Ovary (tissue), 9 donors: Measurements from ENCODE around the gene GATA3. TPM values are rescaled to one million over a fixed set of nuclear protein-coding genes. Genes with fewer than 3 reads are reported as not detected.

Source experiments
- DNase-seq, 5 donors: peaks; one replicate each; pipeline ENCODE4 v3.0.0-alpha.2; 2019 to 2020
- H3K27ac ChIP-seq, 2 donors: fragments of 200-600 bp; one replicate each; pipeline versions ENCODE4 v1.5.1 to v1.8.0; 2019 to 2022
- H3K27me3 ChIP-seq: fragments of 200-600 bp; one replicate; pipeline ENCODE4 v1.8.0; 2022
- H3K36me3 ChIP-seq: fragments of 200-600 bp; sonication (generic); one replicate; pipeline ENCODE4 v1.5.1; 2019
- H3K4me1 ChIP-seq: one replicate; pipeline ENCODE4 v1.8.1; 2013; ENCODE audit warnings: mild to moderate bottlenecking, moderate library complexity; ENCODE audit not compliant: insufficient read depth
- H3K4me3 ChIP-seq: fragments of 200-600 bp; sonication (generic); one replicate; pipeline ENCODE4 v1.5.1; 2017
- H3K9me3 ChIP-seq, 2 donors: fragments of 200-600 bp in 1 of 2; sonication (generic) in 1 of 2; one replicate each; pipeline versions ENCODE4 v1.5.1 to v1.8.1; 2013 to 2019; ENCODE audit warnings: mild to moderate bottlenecking in 1 of 2, moderate library complexity in 1 of 2
- CTCF ChIP-seq, 3 donors: fragments of 450-650 bp in 2 of 3; fragments of 200-600 bp in 1 of 3; IDR thresholded peaks; one replicate each; pipeline versions ENCODE4 v1.5.1 to v1.8.0; 2016 to 2022; ENCODE audit warnings: antibody characterized with exemption in 3 of 3, mild to moderate bottlenecking in 1 of 3
- EP300 ChIP-seq: sonication (generic); formaldehyde crosslinking; IDR thresholded peaks from one replicate; pipeline ENCODE4 v1.6.1; 2017; ENCODE audit warnings: antibody characterized with exemption
- POLR2A ChIP-seq: fragments of 450-650 bp; IDR thresholded peaks from one replicate; pipeline ENCODE4 v1.6.1; 2017; ENCODE audit warnings: antibody characterized with exemption, mild to moderate bottlenecking, moderate library complexity
- WGBS, 3 donors: extraction: QIAGEN DNeasy Blood & Tissue Kit in 1 of 3; methylation state at CpG; one replicate each; pipeline versions ENCODE4 v1.1.5 to v1.1.7; 2013 to 2017; 5-methylcytosine and 5-hydroxymethylcytosine counted together
- intact Hi-C, 4 donors: fragments of 100-400 bp; cut with DNase I; formaldehyde crosslinking; loops; one replicate each; pipeline versions ENCODE4 v1.11.0 to v1.15.1; 2022 to 2023
- polyA plus RNA-seq, 2 donors: library from polyadenylated mRNA; stranded (reverse); fragments of 200-250 nt in 1 of 2; fragments of 350-450 nt in 1 of 2; fragmentation: Illumina TruSeq in 1 of 2; extraction: RNeasy Lipid Tissue Mini Kit (QIAGEN cat#74804) in 1 of 2; gene quantifications; one replicate each; pipeline ENCODE4 v1.2.3, GENCODE V29; 2013 to 2014
- total RNA-seq, 7 donors: library from RNA; depleted of rRNA in 2 of 7; stranded (reverse); fragments of >200 nt in 2 of 7; fragmentation: NEBNext Ultra II Directional in 3 of 7; extraction: Animal tissue kit (Norgen Biotek cat#: 25700) in 3 of 7; gene quantifications; one replicate each; pipeline versions ENCODE4 v1.1.0 to v1.2.4, GENCODE V29; 2016 to 2023
- donor health status: DM: no; HTN: no; CAD: no; lungs with moderate emphysema.
- donor health status: DM: no; HTN: no; CAD: no.
- donor health status: Bipolar disorder and iron deficiency.
- donor health status: DM: yes; HTN: yes; CAD: no.
- donor health status: DM: no; HTN: no; CAD: no.
- donor health status: DM: yes; HTN: yes; CAD: no.

Gene GATA3
- total and polyA plus RNA-seq, 9 donors = 0.15 to 0.48 (median 0.38) TPM; not detected in 2

GRCh38 chr10:8051109-8051821 is 3.2 kb upstream of the GATA3 start:
- H3K36me3 ChIP-seq = no peaks in the 10 kb centered on the region
- H3K4me3 ChIP-seq = no peak overlapping the region
- H3K27me3 ChIP-seq = peaks cover 7% of the 10 kb centered on the region
- no peaks in the 10 kb centered on the region for H3K9me3 ChIP-seq
- H3K27ac ChIP-seq = no peak overlapping the region
- intact Hi-C loops = no loop called here
- WGBS, 3 donors = 5 to 6% (median 5%) methylated on average over 37 to 51 of the region's 52 CpGs
- no peak for TF ChIP-seq EP300
- no peak for TF ChIP-seq POLR2A
- no peak for TF ChIP-seq CTCF (IDR thresholded peaks at IDR 0.05)
- H3K4me1 ChIP-seq = peaks cover 13% of the 10 kb centered on the region
- no peak for DNase-seq

- intact Hi-C loops = no loop called here
Measured at GRCh38 chr10:8051851-8052257, 2.6 kb upstream of the GATA3 start.

GRCh38 chr10:8052341-8052955 is 2.0 kb upstream of the GATA3 start:
- Histone ChIP-seq H3K9me3 (no peaks in the 10 kb centered on the region), H3K27ac (no peak overlapping the region), H3K4me1 (peaks cover 13% of the 10 kb centered on the region), H3K27me3 (peaks cover 7% of the 10 kb centered on the region), H3K4me3 (no peak overlapping the region), H3K36me3 (no peaks in the 10 kb centered on the region)
- no peak for TF ChIP-seq EP300
- no peak for TF ChIP-seq CTCF (IDR thresholded peaks at IDR 0.05)
- TF ChIP-seq POLR2A = no peak
- intact Hi-C loops = no loop called here
- no peak for DNase-seq
- 10 to 17% (median 13%) methylated on average over 32 of the region's 32 CpGs for WGBS, 3 donors

More at GRCh38 chr10:8051851-8052257, 2.6 kb upstream of the GATA3 start:
- H3K27ac ChIP-seq = no peak overlapping the region
- 4 to 5% (median 5%) methylated on average over 27 to 29 of the region's 29 CpGs for WGBS, 3 donors
- TF ChIP-seq EP300 = no peak
- no peak for TF ChIP-seq POLR2A
- TF ChIP-seq CTCF (IDR thresholded peaks at IDR 0.05) = no peak
- DNase-seq = no peak
- H3K36me3 ChIP-seq = no peaks in the 10 kb centered on the region
- H3K27me3 ChIP-seq = peaks cover 7% of the 10 kb centered on the region
- no peak overlapping the region for H3K4me3 ChIP-seq
- peaks cover 13% of the 10 kb centered on the region for H3K4me1 ChIP-seq
- H3K9me3 ChIP-seq = no peaks in the 10 kb centered on the region

- Histone ChIP-seq H3K27me3 (peaks cover 7% of the 10 kb centered on the region), H3K4me1 (peaks cover 13% of the 10 kb centered on the region), H3K36me3 (no peaks in the 10 kb centered on the region), H3K27ac (no peak overlapping the region), H3K9me3 (no peaks in the 10 kb centered on the region), H3K4me3 (no peak overlapping the region)
- TF ChIP-seq POLR2A (no peak), CTCF (IDR thresholded peaks at IDR 0.05) (no peak), EP300 (no peak)
- intact Hi-C loops = no loop called here
- 10 to 15% (median 11%) methylated on average over 14 to 17 of the region's 17 CpGs for WGBS, 3 donors
- DNase-seq = no peak
Measured at GRCh38 chr10:8052956-8053445, 1.5 kb upstream of the GATA3 start.
